Measurements from ENCODE around the gene GSTM2.
A peak's percentile ranks its signal among the peaks of the same experiment; 100 is the strongest.

The GSTM2 gene

GRCh38 chr1:109630081-109630897, 37.6 kb upstream of the GSTM2 start:
- DNase-seq = no peak

DNA sequence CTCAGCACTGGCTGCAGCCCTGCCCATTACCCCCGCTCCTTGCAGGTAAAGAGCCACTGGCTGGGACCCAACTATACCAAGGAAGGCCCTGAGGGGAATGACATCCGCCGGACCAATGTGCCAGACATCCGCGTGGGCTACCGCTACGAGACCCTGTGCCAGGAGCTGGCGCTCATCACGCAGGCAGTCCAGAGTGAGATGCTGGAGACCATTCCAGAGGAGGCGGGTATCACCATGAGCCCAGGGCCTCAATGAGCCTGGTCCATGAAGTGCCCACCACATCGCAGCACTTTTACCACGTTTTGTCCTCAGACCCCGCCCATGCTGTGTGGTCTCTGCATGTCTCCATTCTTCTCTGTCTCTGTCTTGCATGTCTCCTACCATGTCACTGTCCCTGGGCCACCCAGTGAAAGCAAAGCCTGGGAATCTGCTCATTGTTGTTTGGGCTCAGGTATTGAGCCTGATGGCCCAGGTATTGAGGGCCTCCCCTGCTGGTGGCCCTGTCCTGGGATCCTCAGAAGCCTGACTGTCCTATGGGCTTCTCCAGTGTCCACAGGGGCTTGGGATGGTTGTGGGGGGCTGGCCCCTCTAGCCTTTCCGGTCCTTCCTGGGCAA, 36.9 kb upstream of the GSTM2 start:
- no peak for DNase-seq

GRCh38 chr1:109631513-109632505, 36.0 kb upstream of the GSTM2 start:
- DNase-seq = no peak

GRCh38 chr1:109632671-109633346, 35.0 kb upstream of the GSTM2 start:
- DNase-seq = peak; percentile 59

GRCh38 chr1:109634292-109634691, 33.6 kb upstream of the GSTM2 start:
- DNase-seq = no peak

- DNase-seq = no peak
Observed at GRCh38 chr1:109634771-109635750, 32.8 kb upstream of the GSTM2 start.

DNA sequence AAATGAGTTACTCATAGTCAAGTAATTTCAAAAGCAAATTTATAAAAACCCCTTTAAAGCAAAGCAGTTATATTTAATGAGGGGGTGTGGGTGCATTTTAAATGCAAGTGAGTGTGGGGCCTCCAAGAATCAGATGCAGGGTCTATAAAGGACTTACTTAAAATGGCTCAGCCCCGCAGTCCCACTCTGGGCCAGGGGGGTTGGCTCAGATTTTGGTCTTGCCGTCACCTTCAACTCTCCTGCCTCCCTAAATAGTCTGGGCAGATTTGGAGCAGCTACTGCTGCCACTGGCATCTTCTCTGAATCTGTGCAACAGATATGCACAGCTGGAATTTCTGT, 32.0 kb upstream of the GSTM2 start:
- no peak for DNase-seq

GRCh38 chr1:109636201-109636952, 31.5 kb upstream of the GSTM2 start:
- no peak for DNase-seq

DNA sequence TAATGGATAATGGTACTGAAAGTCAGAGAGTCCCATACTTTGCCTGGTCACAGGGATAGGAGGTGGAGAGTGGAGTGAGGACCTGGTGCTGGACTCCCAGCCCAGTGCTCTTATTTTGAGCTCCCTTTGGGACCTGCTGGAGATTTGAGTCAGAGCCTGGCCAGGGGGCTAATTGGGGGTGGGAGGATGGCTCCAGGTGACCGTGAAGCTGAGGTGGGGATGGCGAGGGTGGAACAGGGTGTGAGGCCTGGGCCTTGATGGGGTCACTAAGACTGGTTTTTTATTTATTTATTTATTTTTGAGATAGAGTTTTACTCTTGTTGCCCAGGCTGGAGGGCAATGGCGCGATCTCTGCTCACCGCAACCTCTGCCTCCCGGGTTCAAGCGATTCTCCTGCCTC, 30.4 kb upstream of the GSTM2 start:
- DNase-seq = no peak

DNA sequence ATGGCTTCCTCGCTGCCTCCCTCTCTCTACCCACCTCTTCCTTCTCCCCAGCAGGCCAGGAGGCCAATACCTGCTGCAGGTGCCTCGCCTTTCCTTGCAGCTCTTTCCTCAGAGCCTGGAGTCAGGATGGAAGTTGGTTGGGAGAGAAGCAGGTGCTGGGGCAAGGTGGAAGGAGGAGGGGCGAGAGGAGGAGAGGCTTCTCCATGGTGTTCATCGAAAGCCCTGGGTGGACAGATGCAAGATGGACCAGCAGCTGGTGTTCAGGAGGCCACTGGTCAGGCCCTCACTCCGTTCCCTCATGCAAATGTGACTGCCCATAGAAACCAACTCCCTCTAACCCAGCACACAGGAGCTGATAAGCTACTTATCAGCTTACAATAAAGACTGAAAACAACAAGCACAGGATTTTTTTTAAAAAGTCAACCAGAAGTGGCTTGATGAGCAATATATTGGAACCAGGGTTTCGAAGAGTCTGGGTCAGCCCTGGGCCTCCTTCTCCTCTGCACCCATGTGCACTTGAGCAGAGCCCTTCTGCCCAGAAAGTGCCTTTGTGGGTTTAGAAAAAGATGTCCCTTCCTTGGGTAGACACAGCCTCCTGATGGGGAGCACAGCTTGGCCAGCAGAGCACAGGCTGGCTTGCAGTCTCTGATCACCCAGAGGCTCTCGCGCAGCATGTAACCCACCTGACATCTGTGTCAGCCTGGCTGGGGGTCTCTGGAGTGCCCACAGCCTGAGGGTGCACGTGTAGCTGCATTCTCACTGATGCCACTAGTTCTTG, 28.6 kb upstream of the GSTM2 start:
- no peak for DNase-seq

GRCh38 chr1:109639841-109640184, 28.0 kb upstream of the GSTM2 start:
- no peak for DNase-seq

GRCh38 chr1:109640285-109640865, 27.5 kb upstream of the GSTM2 start:
- peak; percentile 20 for DNase-seq

- DNase-seq = no peak
Observed at GRCh38 chr1:109641078-109641740, 26.6 kb upstream of the GSTM2 start.

GRCh38 chr1:109641861-109642260, 26.0 kb upstream of the GSTM2 start:
- DNase-seq = no peak

DNA sequence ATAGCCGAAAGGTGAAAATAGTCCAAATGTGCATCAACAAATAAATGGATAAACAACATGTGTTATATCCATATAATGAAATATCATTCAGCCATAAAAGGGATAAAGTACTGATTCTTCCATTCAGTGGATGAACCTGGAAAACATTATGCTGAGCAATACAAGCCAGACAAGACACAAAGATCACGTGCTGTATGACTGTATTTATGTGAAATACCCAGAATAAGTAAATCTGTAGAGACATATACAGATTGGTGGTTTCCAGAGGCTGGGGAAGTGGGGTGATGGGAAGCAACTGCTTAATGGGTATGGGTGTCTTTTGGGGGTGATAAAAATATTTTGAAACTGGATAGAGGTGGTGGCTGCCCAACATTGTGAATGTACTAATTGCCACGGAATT, 25.2 kb upstream of the GSTM2 start:
- no peak for DNase-seq

DNA sequence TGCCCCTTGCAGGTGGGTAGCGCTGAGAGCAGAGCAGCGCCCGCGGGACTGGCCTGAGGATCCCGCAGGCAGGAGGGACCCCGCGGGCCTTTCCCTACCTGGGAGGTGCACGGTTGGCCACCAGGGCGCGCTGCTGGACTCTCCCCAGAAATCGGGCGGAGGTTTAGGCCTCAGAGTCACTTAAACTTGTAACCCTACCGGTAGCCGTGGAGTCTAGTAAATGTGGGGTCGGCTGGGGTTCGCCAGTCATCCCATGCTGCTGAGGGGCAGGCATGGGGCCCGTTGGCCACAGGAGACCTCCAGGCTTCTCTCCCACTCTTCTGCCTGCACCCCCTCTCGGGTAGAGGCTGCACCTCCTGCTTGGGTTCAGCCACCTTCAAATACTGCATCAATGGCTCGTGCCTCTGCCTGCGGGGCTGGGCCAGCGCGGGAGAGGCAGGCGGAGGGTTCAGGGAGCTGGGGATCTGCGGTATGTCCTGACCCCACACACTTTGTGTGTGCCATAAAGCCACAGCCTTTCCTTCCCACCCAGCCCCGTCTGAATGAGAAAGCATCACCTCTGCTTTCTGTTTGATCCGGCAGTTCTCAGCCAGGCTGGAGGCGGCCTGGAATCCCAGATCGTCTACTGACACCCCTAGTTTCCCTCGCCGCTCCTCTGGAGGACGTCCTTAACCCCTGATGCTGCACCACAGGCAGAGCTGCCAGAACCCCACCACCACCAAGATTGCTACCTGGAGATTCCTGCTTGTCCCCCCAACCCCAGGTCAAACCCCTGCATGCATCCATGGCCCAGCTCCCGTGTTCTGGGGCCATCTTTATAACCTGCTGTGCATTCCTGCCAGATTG, 24.2 kb upstream of the GSTM2 start:
- DNase-seq = peak; percentile 20

- no peak for DNase-seq
Observed at GRCh38 chr1:109644670-109645069, 23.2 kb upstream of the GSTM2 start.

- DNase-seq = no peak
Observed at GRCh38 chr1:109649491-109649914, 18.4 kb upstream of the GSTM2 start.
